ENCODE measurements around the gene RNF112.

The RNF112 gene

GRCh38 chr17:19388791-19389785 is 21.9 kb upstream of the RNF112 start:
- no peak for DNase-seq

- DNase-seq = no peak
These were observed 20.1 kb upstream of the RNF112 start for GRCh38 chr17:19390951-19391350.

- no peak for DNase-seq
These were observed 19.6 kb upstream of the RNF112 start for GRCh38 chr17:19391432-19391831.

GRCh38 chr17:19392303-19392702 is 18.7 kb upstream of the RNF112 start:
- no peak for DNase-seq

- DNase-seq = no peak
These were observed 13.4 kb upstream of the RNF112 start for GRCh38 chr17:19397556-19398041.

- DNase-seq = no peak
These were observed 12.5 kb upstream of the RNF112 start for GRCh38 chr17:19398301-19399181.

GRCh38 chr17:19399750-19400450 is 11.1 kb upstream of the RNF112 start:
- DNase-seq = no peak

GRCh38 chr17:19401321-19402010 is 9.6 kb upstream of the RNF112 start:
- no peak for DNase-seq

- no peak for DNase-seq
These were observed 8.9 kb upstream of the RNF112 start for GRCh38 chr17:19402171-19402570.

- no peak for DNase-seq
These were observed 8.0 kb upstream of the RNF112 start for GRCh38 chr17:19403021-19403420.

- no peak for DNase-seq
These were observed 6.8 kb upstream of the RNF112 start for GRCh38 chr17:19404264-19404663.

- DNase-seq = no peak
These were observed 5.9 kb upstream of the RNF112 start for GRCh38 chr17:19405114-19405513.

- DNase-seq = no peak
These were observed 3.3 kb upstream of the RNF112 start for GRCh38 chr17:19407601-19408345.

GRCh38 chr17:19408346-19408710 is 2.7 kb upstream of the RNF112 start:
- DNase-seq = no peak

GRCh38 chr17:19409066-19409465 is 2.0 kb upstream of the RNF112 start:
- no peak for DNase-seq

GRCh38 chr17:19409509-19409908 is 1.5 kb upstream of the RNF112 start:
- DNase-seq = no peak

GRCh38 chr17:19410091-19410490 is 941 bp upstream of the RNF112 start:
- no peak for DNase-seq

GRCh38 chr17:19411631-19412030 is 599 bp downstream of the RNF112 start:
- DNase-seq = no peak

GRCh38 chr17:19412510-19412909 is 1.5 kb downstream of the RNF112 start:
- no peak for DNase-seq

GRCh38 chr17:19412984-19413383 is 2.0 kb downstream of the RNF112 start:
- DNase-seq = no peak

- DNase-seq = no peak
These were observed 2.7 kb downstream of the RNF112 start for GRCh38 chr17:19413761-19414160.
